GM12875 (cell line): ENCODE measurements around the gene USP6.
"Not testable (repeated sequence)": the region's sequence is repeated elsewhere in the genome, so short reads cannot be mapped to it uniquely, and the experiment has no call there.

ENCODE experiments used
- H3K4me3 ChIP-seq: one replicate; pipeline ENCODE4 v1.5.1; 2011; ENCODE audit warnings: low read depth, low read length, control low read depth
- CTCF ChIP-seq: IDR thresholded peaks from 2 replicates; pipeline ENCODE4 v1.5.1; 2011; ENCODE audit warnings: low read depth, mild to moderate bottlenecking, control low read depth, inconsistent platforms, low read length, moderate library complexity, borderline replicate concordance; ENCODE audit not compliant: insufficient read depth

USP6 gene

GRCh38 chr17:5138616-5139457, 23.0 kb downstream of the USP6 start:
- no peak overlapping the region for H3K4me3 ChIP-seq
- TF ChIP-seq CTCF = no peak

GRCh38 chr17:5139458-5139732, 23.6 kb downstream of the USP6 start:
- no peak overlapping the region for H3K4me3 ChIP-seq
- TF ChIP-seq CTCF = no peak

GRCh38 chr17:5142877-5143276, 27.0 kb downstream of the USP6 start:
- H3K4me3 ChIP-seq = not testable (repeated sequence)

- H3K4me3 ChIP-seq = not testable (repeated sequence)
Measured at GRCh38 chr17:5146122-5146521, 30.3 kb downstream of the USP6 start.

- not testable (repeated sequence) for H3K4me3 ChIP-seq
Measured at GRCh38 chr17:5160702-5161101, 44.9 kb downstream of the USP6 start.

- not testable (repeated sequence) for H3K4me3 ChIP-seq
Measured at GRCh38 chr17:5161793-5162192, 46.0 kb downstream of the USP6 start.

- TF ChIP-seq CTCF = no peak
Measured at GRCh38 chr17:5164436-5164835, 48.6 kb downstream of the USP6 start.

GRCh38 chr17:5165791-5166564, 50.1 kb downstream of the USP6 start:
- not testable (repeated sequence) for H3K4me3 ChIP-seq

More at GRCh38 chr17:5164436-5164835, 48.6 kb downstream of the USP6 start:
- H3K4me3 ChIP-seq = no peak overlapping the region

- H3K4me3 ChIP-seq = not testable (repeated sequence)
Measured at GRCh38 chr17:5175027-5175426, 59.2 kb downstream of the USP6 start.

GRCh38 chr17:5179003-5179402, 63.2 kb downstream of the USP6 start:
- no peak overlapping the region for H3K4me3 ChIP-seq
- no peak for TF ChIP-seq CTCF
